HUES64 (cell line): ENCODE measurements around the gene FAM83F.

Experiments used
- H3K27ac ChIP-seq: 2 replicates; pipeline ENCODE4 v1.7.0; 2013; ENCODE audit warnings: low read depth, low read length, inconsistent platforms
- H3K27me3 ChIP-seq: 2 replicates; pipeline ENCODE4 v1.6.1; 2013; ENCODE audit warnings: mild to moderate bottlenecking, low read length; ENCODE audit not compliant: insufficient read depth
- H3K36me3 ChIP-seq: 2 replicates; pipeline ENCODE4 v1.6.1; 2013; ENCODE audit warnings: mild to moderate bottlenecking, low read length; ENCODE audit not compliant: insufficient read depth
- H3K4me1 ChIP-seq: 2 replicates; pipeline ENCODE4 v1.6.1; 2013; ENCODE audit warnings: mild to moderate bottlenecking, low read length, moderate library complexity; ENCODE audit not compliant: insufficient read depth
- H3K4me3 ChIP-seq: 2 replicates; pipeline ENCODE4 v1.5.1; 2013; ENCODE audit warnings: mild to moderate bottlenecking, low read length, moderate library complexity
- H3K9ac ChIP-seq: 2 replicates; pipeline ENCODE4 v1.6.1; 2013; ENCODE audit warnings: mild to moderate bottlenecking, low read depth, low read length
- H3K9me3 ChIP-seq: 2 replicates; pipeline ENCODE4 v1.6.1; 2013; ENCODE audit warnings: low read depth, low read length; ENCODE audit not compliant: insufficient read depth
- WGBS: fragments of 150-250, 120-280 bp; methylation state at CpG from one replicate; pipeline ENCODE4 v1.1.7; 2013; ENCODE audit warnings: missing lambda C conversion rate; 5-methylcytosine and 5-hydroxymethylcytosine counted together

Gene FAM83F

DNA sequence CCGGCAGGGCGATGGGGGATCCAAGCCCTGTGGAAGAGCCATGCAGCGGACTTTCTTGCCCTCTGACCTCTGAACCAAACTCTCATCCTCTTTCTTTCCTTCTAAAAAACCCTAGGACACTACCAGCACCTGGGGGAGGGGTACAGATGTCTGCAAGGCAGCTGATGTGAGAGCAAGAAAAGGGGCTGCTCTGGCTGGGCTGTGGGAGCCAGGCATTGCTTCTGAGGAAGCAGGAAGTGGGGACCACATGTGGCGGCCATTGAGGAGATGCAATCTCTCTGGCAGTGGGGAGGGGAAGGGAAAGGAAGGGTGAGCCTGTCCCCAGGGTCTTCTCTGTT, 36.0 kb downstream of the FAM83F start:
- H3K9me3 ChIP-seq, result no peaks in the 10 kb centered on the region
- WGBS, result 87% methylated on average over 4 of the region's 4 CpGs
- 0 out of 2 replicates have a peak overlapping the region, but pooled peaks have one; percentile 32 for H3K9ac ChIP-seq
- no peaks in the 10 kb centered on the region for H3K27me3 ChIP-seq
- H3K36me3 ChIP-seq, result no peaks in the 10 kb centered on the region
- H3K4me1 ChIP-seq, result peaks cover 5% of the 10 kb centered on the region; the same call in 1 of the 2 replicates
- no peak overlapping the region for H3K27ac ChIP-seq
- no peak overlapping the region for H3K4me3 ChIP-seq

DNA sequence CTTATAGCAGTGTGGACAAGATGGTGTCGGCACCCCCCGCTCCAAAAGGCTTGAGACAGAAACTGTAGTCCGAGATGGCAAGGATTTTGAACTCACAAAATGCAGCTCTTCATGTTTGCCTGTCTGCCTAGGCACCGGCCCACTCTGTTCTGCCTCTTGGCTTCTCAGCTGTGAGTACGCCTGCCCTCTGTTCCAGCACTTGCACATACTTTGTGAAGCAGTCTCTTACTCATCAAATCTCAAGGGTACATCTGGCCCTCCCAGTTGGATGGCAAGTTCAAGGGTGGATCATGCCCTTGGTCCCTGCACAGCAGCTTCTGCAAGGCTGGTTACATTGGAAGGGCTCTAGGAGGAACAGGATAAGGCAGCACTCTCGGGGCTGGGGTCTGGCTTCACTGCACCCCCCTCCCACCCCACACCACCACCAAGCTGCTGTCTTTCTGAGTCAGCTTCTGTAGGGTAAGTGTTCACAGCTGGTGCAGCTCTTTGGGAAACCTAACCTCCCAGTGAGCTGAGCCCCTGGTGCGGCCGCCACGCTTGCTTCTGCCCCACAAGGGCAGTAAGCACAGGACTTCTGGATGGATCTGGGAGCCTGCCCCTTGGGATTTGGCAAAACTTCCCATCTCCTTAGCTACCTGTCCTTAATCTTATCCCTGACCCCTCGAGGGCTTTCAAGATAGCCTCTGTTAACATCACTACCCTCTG, 37.2 kb downstream of the FAM83F start:
- H3K27ac ChIP-seq, result no peak overlapping the region
- H3K36me3 ChIP-seq, result no peaks in the 10 kb centered on the region
- no peak overlapping the region for H3K9ac ChIP-seq
- 92% methylated on average over 10 of the region's 10 CpGs for WGBS
- H3K4me3 ChIP-seq, result no peak overlapping the region
- peaks cover 5% of the 10 kb centered on the region; the same call in 1 of the 2 replicates for H3K4me1 ChIP-seq
- no peaks in the 10 kb centered on the region for H3K9me3 ChIP-seq
- H3K27me3 ChIP-seq, result no peaks in the 10 kb centered on the region

DNA sequence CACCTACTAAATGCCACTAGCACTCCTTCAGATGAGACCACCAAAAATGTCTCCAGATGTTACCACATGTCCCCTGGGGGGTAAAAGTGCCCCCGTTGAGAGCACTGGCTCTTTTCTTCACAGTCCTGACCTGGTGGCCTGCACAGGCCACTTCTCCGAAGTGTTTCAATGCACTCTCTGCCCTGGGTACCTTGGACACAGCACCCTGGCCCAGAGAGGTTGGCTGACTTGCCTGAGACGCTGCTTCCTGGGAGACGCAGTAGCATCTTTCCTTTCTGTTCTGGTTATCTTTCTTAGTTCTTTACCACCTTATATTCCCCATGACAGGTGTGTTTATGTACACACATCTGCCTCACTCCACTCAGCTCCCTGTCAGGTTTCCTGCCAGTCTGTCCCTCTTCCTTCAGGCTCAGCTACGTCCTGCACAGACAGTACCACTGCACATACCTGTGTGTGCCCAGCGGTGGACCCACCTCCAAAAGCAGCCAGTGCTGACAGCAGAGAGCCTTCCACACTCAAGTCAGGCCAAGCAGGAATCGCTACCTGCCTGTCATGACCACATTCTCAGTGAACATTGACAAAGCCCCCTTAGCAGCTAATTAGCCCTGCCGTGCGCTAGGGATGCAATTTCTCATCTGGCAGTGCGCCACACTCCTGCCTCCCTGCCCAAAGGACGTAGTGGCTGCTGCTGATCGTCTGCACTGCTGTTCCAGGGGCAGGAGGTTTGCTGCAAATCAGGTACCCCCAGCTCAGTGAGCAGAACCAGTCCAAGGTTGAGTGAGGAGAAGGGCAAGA, 39.0 kb downstream of the FAM83F start:
- Histone ChIP-seq H3K4me3 (no peak overlapping the region), H3K36me3 (no peaks in the 10 kb centered on the region), H3K27me3 (no peaks in the 10 kb centered on the region; the same call in 1 of the 2 replicates), H3K27ac (no peak overlapping the region), H3K4me1 (peaks cover 5% of the 10 kb centered on the region; the same call in 1 of the 2 replicates), H3K9ac (no peak overlapping the region), H3K9me3 (no peaks in the 10 kb centered on the region)
- WGBS, result 89% methylated on average over 12 of the region's 12 CpGs

DNA sequence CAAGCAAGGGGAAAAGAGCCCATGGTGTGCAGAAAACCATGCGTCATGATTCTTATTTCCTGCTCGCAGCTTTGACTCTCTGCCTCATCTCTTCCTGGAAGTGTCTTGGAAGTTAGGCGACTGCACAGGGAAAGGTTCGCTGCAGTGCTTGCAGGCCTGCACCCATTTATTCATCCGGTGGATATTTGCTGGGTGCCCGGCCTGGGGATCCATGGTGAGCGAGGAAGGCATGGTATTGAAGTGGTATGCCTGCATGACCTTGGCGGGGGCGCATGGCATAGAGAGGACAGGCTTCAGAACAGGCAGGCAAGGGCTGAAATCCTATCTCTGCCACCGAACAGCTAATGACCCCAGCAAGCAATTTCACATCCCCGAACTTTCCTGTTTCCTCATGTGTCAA, 40.6 kb downstream of the FAM83F start:
- Histone ChIP-seq H3K4me1 (peaks cover 4% of the 10 kb centered on the region; the same call in 1 of the 2 replicates), H3K27me3 (peaks cover 13% of the 10 kb centered on the region), H3K9ac (no peak overlapping the region), H3K4me3 (no peak overlapping the region), H3K9me3 (no peaks in the 10 kb centered on the region), H3K27ac (no peak overlapping the region), H3K36me3 (no peaks in the 10 kb centered on the region)
- WGBS, result 93% methylated on average over 11 of the region's 11 CpGs

- H3K27me3 ChIP-seq, result peaks cover 20% of the 10 kb centered on the region
- no peaks in the 10 kb centered on the region for H3K9me3 ChIP-seq
- no peak overlapping the region for H3K9ac ChIP-seq
- 90% methylated on average over 6 of the region's 6 CpGs for WGBS
- H3K27ac ChIP-seq, result no peak overlapping the region
- H3K4me3 ChIP-seq, result no peak overlapping the region
- no peaks in the 10 kb centered on the region for H3K4me1 ChIP-seq
- no peaks in the 10 kb centered on the region for H3K36me3 ChIP-seq
Observed at GRCh38 chr22:40036126-40036525, 41.4 kb downstream of the FAM83F start.

DNA sequence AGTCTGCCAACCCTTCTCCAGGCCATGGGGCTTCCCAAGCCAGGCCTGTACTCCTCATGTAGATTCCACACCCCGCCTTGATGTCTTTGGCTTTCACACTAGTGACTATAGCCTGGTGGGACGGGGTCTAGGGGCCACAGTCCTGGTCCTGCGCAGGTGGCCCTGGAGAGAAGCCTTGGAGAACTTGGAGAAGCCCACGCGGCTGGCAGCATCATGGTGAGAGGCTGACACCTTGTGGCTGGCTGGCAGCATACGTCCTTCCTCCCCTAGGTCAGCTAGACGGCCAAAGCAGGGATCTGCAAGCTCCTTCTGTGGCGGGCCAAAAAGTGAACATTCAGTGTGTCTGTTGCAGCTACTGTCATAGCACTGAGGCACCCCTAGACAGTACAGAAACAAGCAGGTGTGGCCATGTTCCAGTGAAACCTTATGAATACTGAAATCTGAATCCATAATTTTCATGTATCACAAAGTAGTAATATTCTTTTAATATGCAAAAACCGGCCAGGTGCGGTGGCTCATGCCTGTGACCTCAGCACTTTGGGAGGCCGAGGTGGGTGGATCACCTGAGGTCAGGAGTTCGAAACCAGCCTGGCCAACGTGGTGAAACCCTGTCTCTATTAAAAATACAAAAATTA, 42.0 kb downstream of the FAM83F start:
- no peak overlapping the region for H3K9ac ChIP-seq
- H3K4me3 ChIP-seq, result no peak overlapping the region

GRCh38 chr22:40037320-40037719, 42.6 kb downstream of the FAM83F start:
- Histone ChIP-seq H3K36me3 (no peaks in the 10 kb centered on the region), H3K9me3 (no peaks in the 10 kb centered on the region), H3K27ac (no peak overlapping the region), H3K4me3 (no peak overlapping the region), H3K27me3 (peaks cover 32% of the 10 kb centered on the region), H3K9ac (no peak overlapping the region), H3K4me1 (no peaks in the 10 kb centered on the region)
- 88% methylated on average over 3 of the region's 3 CpGs for WGBS

More for the DNA sequence above, 42.0 kb downstream of the FAM83F start:
- Histone ChIP-seq H3K36me3 (no peaks in the 10 kb centered on the region), H3K27ac (no peak overlapping the region), H3K27me3 (peaks cover 26% of the 10 kb centered on the region), H3K9me3 (no peaks in the 10 kb centered on the region), H3K4me1 (no peaks in the 10 kb centered on the region)
- WGBS, result 35% methylated on average over 13 of the region's 13 CpGs

GRCh38 chr22:40039482-40040115, 44.8 kb downstream of the FAM83F start:
- H3K27ac ChIP-seq, result no peak overlapping the region
- H3K27me3 ChIP-seq, result peaks cover 33% of the 10 kb centered on the region
- H3K9me3 ChIP-seq, result no peaks in the 10 kb centered on the region
- WGBS, result 71% methylated on average over 11 of the region's 11 CpGs
- H3K4me3 ChIP-seq, result no peak overlapping the region
- H3K36me3 ChIP-seq, result no peaks in the 10 kb centered on the region
- H3K4me1 ChIP-seq, result no peaks in the 10 kb centered on the region
- no peak overlapping the region for H3K9ac ChIP-seq

GRCh38 chr22:40040927-40041326, 46.2 kb downstream of the FAM83F start:
- H3K9me3 ChIP-seq, result no peaks in the 10 kb centered on the region
- no peaks in the 10 kb centered on the region for H3K36me3 ChIP-seq
- H3K4me3 ChIP-seq, result no peak overlapping the region
- no peak overlapping the region for H3K9ac ChIP-seq
- peaks cover 2% of the 10 kb centered on the region; the same call in 1 of the 2 replicates for H3K4me1 ChIP-seq
- peaks cover 33% of the 10 kb centered on the region for H3K27me3 ChIP-seq
- no peak overlapping the region for H3K27ac ChIP-seq
- WGBS, result 80% methylated on average over 4 of the region's 4 CpGs

DNA sequence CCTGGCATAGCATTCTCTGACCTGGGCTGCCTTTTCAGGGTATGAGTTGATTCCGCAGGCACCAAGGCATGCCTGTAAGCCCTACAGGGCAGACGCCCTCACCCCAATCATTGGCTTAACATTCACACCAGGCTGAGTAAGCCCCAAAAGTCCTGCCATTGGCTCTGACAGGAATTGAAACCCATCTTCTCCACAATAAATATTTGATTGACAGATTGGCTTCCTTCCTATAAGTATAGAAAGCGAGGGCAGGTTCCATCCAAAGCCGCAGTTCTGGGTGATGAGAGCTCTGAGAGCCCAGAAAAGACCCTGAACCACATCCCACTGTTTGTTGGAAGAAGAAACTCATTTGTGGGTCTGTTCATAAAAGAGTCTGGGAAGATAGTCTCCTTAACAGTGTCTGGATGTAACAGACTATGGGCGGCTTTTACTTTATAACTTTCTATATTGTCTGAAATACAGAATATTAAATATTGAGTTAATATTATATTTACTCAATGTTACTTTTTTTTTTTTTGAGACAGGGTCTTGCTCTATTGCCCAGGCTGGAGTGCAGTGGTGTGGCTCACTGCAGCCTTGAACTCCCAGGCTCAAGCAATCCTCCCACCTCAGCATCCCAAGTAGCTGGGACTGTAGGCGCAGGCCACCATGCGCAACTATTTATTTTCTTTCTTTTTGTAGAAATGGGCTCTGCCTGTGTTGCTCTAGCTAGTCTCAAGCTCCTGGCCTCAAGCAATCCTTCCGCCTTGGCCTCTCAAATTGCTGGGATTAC, 46.8 kb downstream of the FAM83F start:
- Histone ChIP-seq H3K9me3 (no peaks in the 10 kb centered on the region), H3K27ac (no peak overlapping the region), H3K4me1 (peaks cover 6% of the 10 kb centered on the region; the same call in 1 of the 2 replicates), H3K27me3 (peaks cover 33% of the 10 kb centered on the region), H3K36me3 (no peaks in the 10 kb centered on the region), H3K4me3 (no peak overlapping the region), H3K9ac (no peak overlapping the region)
- 91% methylated on average over 7 of the region's 8 CpGs for WGBS
